T47D (cell line): ENCODE measurements around the gene LRTM1.

ENCODE experiments used
- DNase-seq, 2 experiments: peaks; one replicate each; pipeline versions ENCODE4 v3.0.0 to v3.0.0-alpha.2; 2011 to 2012; ENCODE audit warnings: low read depth in 1 of 2, low spot score in 1 of 2
- JUND ChIP-seq: IDR thresholded peaks from 2 replicates; pipeline ENCODE4 v1.6.1; 2012; ENCODE audit warnings: low read depth
- in situ Hi-C: cut with HindIII; loops from 2 replicates; pipeline ENCODE4 v1.10.0; 2016; ENCODE audit warnings: low sequenced_read_pairs, low pct_unique_long_range_greater_than_20kb

Gene LRTM1

GRCh38 chr3:54928046-54928770 is at the start of gene LRTM1:
Gene LRTM1, minus strand, starts transcription at chr3:54928059. Its CDS starts 148 bp downstream, at chr3:54927911.
- in situ Hi-C loops, result no loop called here

DNA sequence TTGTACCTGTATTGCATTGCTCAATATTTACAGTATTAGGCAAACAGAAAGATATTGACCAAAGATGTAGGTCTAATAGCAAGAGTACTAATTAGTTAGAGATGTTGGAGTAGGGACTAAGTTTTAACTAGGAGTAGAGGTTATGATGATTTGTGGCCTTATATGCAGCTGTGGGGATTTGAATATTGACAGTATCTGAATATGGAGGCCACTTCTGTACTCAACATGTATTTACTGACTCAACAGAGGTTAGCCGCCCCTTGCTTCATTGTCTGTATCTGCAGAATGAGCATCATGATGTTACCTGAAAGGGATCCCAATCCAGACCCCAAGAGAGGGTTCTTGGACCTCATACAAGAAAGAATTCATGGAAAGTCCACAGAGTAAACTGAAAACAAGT is 49.6 kb upstream of the LRTM1 start:
- no peak for TF ChIP-seq JUND
- in situ Hi-C loops, result no loop called here

More at GRCh38 chr3:54928046-54928770, at the start of gene LRTM1:
- DNase-seq, result no peak
- no peak for TF ChIP-seq JUND

GRCh38 chr3:54970895-54971294 is 43.0 kb upstream of the LRTM1 start:
- DNase-seq, result no peak
- TF ChIP-seq JUND, result no peak
- in situ Hi-C loops, result no loop called here

More for the DNA sequence above, 49.6 kb upstream of the LRTM1 start:
- no peak for DNase-seq

- no peak for TF ChIP-seq JUND
- in situ Hi-C loops, result no loop called here
- no peak for DNase-seq
Observed at GRCh38 chr3:54969652-54970051, 41.8 kb upstream of the LRTM1 start.

DNA sequence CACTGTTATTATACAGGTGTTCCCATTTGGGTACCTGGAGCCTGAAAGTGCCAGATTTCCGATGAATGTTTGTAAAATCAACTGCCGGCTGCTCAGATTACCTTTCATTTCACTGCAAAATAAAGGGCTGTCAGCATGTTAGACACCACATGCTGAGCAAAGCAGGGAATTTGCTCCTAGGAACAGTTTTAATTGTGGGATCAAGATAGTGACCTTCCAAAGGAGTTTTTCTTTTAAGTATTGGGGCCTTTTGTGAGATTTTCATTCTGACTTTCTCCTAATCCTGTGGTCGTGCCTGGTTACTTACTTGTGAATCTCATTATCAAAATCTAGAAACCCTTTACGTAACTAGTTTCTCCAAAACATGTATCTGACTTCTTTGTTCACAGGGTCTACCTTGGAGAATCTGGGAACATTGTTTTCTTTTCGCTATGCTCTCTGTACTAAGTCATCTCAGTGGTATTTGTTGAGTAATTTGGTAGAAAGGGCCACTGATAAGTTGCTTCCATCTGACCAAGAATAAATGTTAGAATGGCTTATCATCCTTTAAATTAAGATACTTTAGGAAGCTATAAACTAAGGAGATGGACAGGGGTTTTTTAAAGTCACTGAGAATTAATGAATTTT is 40.8 kb upstream of the LRTM1 start:
- TF ChIP-seq JUND, result no peak
- DNase-seq, result no peak
- in situ Hi-C loops, result no loop called here

DNA sequence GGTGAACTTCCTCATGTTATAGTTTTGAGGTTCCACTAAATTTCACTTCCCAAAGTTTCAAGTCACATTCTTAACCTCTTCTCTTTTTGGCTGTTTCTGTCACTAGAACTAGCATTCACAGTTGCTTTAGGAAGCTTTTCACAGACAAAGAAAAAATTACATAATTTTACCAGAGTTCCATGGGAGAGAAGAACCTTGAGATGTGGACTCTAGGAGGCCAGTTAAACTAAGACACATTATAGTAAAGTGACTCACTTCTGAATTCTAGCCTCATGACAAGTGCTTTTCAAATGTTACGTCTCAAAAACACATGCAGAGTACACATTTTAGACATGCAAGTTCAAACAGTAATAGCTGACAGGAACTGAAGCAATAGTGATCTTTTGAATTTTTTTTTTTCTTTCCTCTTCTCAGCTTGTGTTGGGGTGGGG is 39.9 kb upstream of the LRTM1 start:
- no peak for DNase-seq
- in situ Hi-C loops, result no loop called here

GRCh38 chr3:54966979-54967378 is 39.1 kb upstream of the LRTM1 start:
- no peak for TF ChIP-seq JUND
- in situ Hi-C loops, result no loop called here
- DNase-seq, result no peak

More for the DNA sequence above, 39.9 kb upstream of the LRTM1 start:
- TF ChIP-seq JUND, result no peak

DNA sequence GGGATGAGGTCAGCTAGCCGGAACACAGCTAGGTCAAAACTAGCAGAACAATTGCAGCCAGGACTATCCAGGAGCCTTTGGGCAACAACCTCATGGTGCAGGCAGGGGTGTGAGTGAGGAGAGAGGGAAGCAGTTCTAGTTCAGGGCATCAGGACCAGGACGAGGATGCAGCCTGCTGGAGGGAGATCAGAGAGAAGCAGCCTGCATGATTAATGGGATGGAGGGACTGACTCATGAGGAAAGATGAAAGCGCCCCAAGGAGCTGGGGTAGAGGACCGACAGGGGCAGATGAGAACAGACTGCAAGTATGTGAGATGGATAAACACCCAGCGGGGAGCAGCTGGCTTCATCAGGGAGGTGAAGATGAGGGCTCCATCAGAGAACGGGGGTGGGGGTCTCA is 37.9 kb upstream of the LRTM1 start:
- no peak for TF ChIP-seq JUND
- in situ Hi-C loops, result no loop called here
- DNase-seq, result no peak

DNA sequence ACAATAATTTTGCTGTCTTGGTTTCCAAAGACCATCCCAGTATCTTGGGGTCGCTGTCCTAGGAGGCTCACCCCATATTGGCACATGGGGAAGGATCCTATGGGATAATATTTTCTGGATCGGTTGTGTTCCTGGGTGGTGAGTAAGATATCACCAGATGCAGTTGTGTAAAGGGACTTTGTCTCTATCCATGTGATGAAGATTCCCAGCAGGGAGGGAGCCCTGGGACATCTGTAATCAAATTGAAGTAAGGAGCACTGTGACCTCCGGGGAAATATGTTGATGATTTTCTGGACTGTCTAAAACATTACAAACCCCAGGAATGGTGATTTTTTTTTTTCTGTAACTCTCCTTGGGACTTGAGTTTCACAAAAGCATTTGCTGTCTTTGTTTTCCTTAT is 36.2 kb upstream of the LRTM1 start:
- in situ Hi-C loops, result no loop called here
- TF ChIP-seq JUND, result no peak
- DNase-seq, result no peak

- TF ChIP-seq JUND, result no peak
- DNase-seq, result no peak
- in situ Hi-C loops, result no loop called here
Observed at GRCh38 chr3:54963641-54964040, 35.8 kb upstream of the LRTM1 start.

DNA sequence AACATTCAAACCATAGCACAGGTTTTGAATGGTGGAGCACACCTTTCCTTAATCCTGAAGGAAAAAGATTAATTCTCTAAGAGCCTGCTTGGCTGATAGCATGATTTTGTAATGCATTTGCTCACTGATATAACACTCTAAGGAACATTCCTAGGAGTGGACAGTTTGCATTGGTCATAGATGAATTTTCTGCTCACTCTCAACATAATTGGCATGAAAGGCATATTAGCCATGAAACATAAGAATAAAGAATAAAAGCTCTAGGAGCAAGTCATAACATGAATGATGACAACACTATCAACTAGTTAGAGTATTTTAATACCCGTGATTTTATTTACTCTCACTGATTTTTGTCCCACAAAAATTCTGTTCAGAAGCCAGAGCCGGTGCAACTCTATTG is 34.3 kb upstream of the LRTM1 start:
- no peak for DNase-seq
- in situ Hi-C loops, result no loop called here
- no peak for TF ChIP-seq JUND

DNA sequence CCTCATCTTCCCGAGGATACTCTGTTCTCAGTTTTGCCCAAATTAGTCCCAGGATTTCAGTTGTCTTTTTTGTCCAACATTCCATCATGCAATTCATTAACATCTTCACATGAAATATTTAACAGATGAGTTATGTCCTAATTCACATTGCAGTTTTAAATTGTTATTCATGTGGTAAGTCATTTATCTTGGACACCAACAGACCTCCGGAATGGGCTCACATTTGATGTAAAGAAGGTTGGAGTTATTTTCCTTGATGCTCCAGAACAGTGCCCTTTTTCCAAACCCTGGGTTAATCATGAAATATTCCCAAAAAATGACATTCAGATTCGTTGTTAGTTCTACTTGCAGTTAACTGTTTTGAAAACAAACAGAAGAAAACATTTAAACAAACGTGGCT is 32.8 kb upstream of the LRTM1 start:
- in situ Hi-C loops, result no loop called here
- TF ChIP-seq JUND, result no peak

GRCh38 chr3:54960082-54960481 is 32.2 kb upstream of the LRTM1 start:
- no peak for TF ChIP-seq JUND
- no peak for DNase-seq
- in situ Hi-C loops, result no loop called here

More for the DNA sequence above, 32.8 kb upstream of the LRTM1 start:
- DNase-seq, result no peak
